ENCODE results near the gene C2orf80. TPM values are rescaled to one million over a fixed set of nuclear protein-coding genes. Genes with fewer than 3 reads are reported as not detected.

Gene C2orf80
- total RNA-seq, 1 experiment from 2014 or later, result not detected

- H3K4me2 ChIP-seq, result no peak overlapping the region
- BruUV-seq (replicated peaks), result no TSS peak
- no peak for DNase-seq
- intact Hi-C loops (cut with micrococcal nuclease; ENCODE audit: unreplicated experiment), result no loop called here
- H3F3A ChIP-seq (ENCODE audit: insufficient read depth, low read depth), result no peaks in the 10 kb centered on the region
- H3K4me1 ChIP-seq (replicated peaks; ENCODE audit: insufficient read depth), result no peaks in the 10 kb centered on the region
- no peak overlapping the region for H3K27ac ChIP-seq
- TF ChIP-seq EZH2 (IDR thresholded peaks at IDR 0.05; ENCODE audit: low read depth), result no peak
- TF ChIP-seq CTCF (conservative IDR thresholded peaks at IDR 0.05), result no peak
- CTCF ChIA-PET, result interaction anchor here (0.6 kb wide), 1 partner anchor 94 kb away, joined by 3 read pairs; no protein-coding TSS in a partner anchor
- H3K9me3 ChIP-seq (ENCODE audit: insufficient read depth, low read depth), result no peaks in the 10 kb centered on the region
- no peak overlapping the region for H2AFZ ChIP-seq
- no peaks in the 10 kb centered on the region for H4K20me1 ChIP-seq (ENCODE audit: insufficient read depth)
- no peak overlapping the region for H3K4me3 ChIP-seq
- no peaks in the 10 kb centered on the region for H3K36me3 ChIP-seq (ENCODE audit: low read depth)
- POLR2A ChIA-PET (ENCODE audit: unreplicated experiment), result no interaction called here
- no peaks in the 10 kb centered on the region for H3K79me2 ChIP-seq (ENCODE audit: low read depth)
- H3K9me2 ChIP-seq (ENCODE audit: insufficient read depth), result no peaks in the 10 kb centered on the region
- no peaks in the 10 kb centered on the region for H3K27me3 ChIP-seq (ENCODE audit: insufficient read depth, low read depth)
Observed at GRCh38 chr2:208156439-208156838, 33.4 kb downstream of the C2orf80 start.

- no peaks in the 10 kb centered on the region for H3K4me1 ChIP-seq (replicated peaks; ENCODE audit: insufficient read depth)
- ChIA-PET POLR2A (ENCODE audit: unreplicated experiment) (no interaction called here), CTCF (no interaction called here)
- no peaks in the 10 kb centered on the region for H3K36me3 ChIP-seq (ENCODE audit: low read depth)
- TF ChIP-seq CTCF (conservative IDR thresholded peaks at IDR 0.05) (no peak), EZH2 (IDR thresholded peaks at IDR 0.05; ENCODE audit: low read depth) (no peak)
- no peaks in the 10 kb centered on the region for H4K20me1 ChIP-seq (ENCODE audit: insufficient read depth)
- H3K79me2 ChIP-seq (ENCODE audit: low read depth), result no peaks in the 10 kb centered on the region
- no peak overlapping the region for H3K4me3 ChIP-seq
- no peak overlapping the region for H3K27ac ChIP-seq
- H3K9me2 ChIP-seq (ENCODE audit: insufficient read depth), result no peaks in the 10 kb centered on the region
- no TSS peak for BruUV-seq (replicated peaks)
- no peak overlapping the region for H3K4me2 ChIP-seq
- no peak for DNase-seq
- intact Hi-C loops (cut with micrococcal nuclease; ENCODE audit: unreplicated experiment), result no loop called here
- H3K27me3 ChIP-seq (ENCODE audit: insufficient read depth, low read depth), result no peaks in the 10 kb centered on the region
- H2AFZ ChIP-seq, result no peak overlapping the region
- no peaks in the 10 kb centered on the region for H3K9me3 ChIP-seq (ENCODE audit: insufficient read depth, low read depth)
- H3F3A ChIP-seq (ENCODE audit: insufficient read depth, low read depth), result no peaks in the 10 kb centered on the region
Observed at GRCh38 chr2:208153156-208153555, 36.7 kb downstream of the C2orf80 start.

- BruUV-seq (replicated peaks), result no TSS peak
- no peak for DNase-seq
- POLR2A ChIA-PET (ENCODE audit: unreplicated experiment), result no interaction called here
Observed at GRCh38 chr2:208150956-208151355, 38.9 kb downstream of the C2orf80 start.

More at GRCh38 chr2:208150956-208151355, 38.9 kb downstream of the C2orf80 start:
- H4K20me1 ChIP-seq (ENCODE audit: insufficient read depth), result no peaks in the 10 kb centered on the region
- H2AFZ ChIP-seq, result no peak overlapping the region
- H3K9me3 ChIP-seq (ENCODE audit: insufficient read depth, low read depth), result no peaks in the 10 kb centered on the region
- H3K36me3 ChIP-seq (ENCODE audit: low read depth), result no peaks in the 10 kb centered on the region
- H3K9me2 ChIP-seq (ENCODE audit: insufficient read depth), result no peaks in the 10 kb centered on the region
- TF ChIP-seq EZH2 (IDR thresholded peaks at IDR 0.05; ENCODE audit: low read depth) (no peak), CTCF (conservative IDR thresholded peaks at IDR 0.05) (no peak)
- H3K4me3 ChIP-seq, result no peak overlapping the region
- CTCF ChIA-PET, result no interaction called here
- intact Hi-C loops (cut with micrococcal nuclease; ENCODE audit: unreplicated experiment), result no loop called here
- no peaks in the 10 kb centered on the region for H3K27me3 ChIP-seq (ENCODE audit: insufficient read depth, low read depth)
- H3F3A ChIP-seq (ENCODE audit: insufficient read depth, low read depth), result no peaks in the 10 kb centered on the region
- no peaks in the 10 kb centered on the region for H3K79me2 ChIP-seq (ENCODE audit: low read depth)
- H3K27ac ChIP-seq, result no peak overlapping the region
- H3K4me1 ChIP-seq (replicated peaks; ENCODE audit: insufficient read depth), result no peaks in the 10 kb centered on the region
- H3K4me2 ChIP-seq, result no peak overlapping the region

Measured in PC-9 (cell line).